ENCODE data around the gene SKIDA1. TPM values are rescaled to one million over a fixed set of nuclear protein-coding genes. Genes with fewer than 3 reads are reported as not detected.
A peak's percentile ranks its signal among the peaks of the same experiment; 100 is the strongest.

Gene SKIDA1
- total and polyA plus RNA-seq, 8 donors = under 0.01 to 2.7 (median 0.45) TPM; not detected in 1

GRCh38 chr10:21535494-21535965 lies 10.0 kb upstream of the SKIDA1 start:
- Histone ChIP-seq H3K4me1 (peaks cover 15 to 43% (median 30%) of the 10 kb centered on the region in 4 donors), H3K27me3 (no peaks in the 10 kb centered on the region), H3K9me3 (no peaks in the 10 kb centered on the region), H3K4me3 (peak overlapping the region; percentile 86 to 95 (median 88)), H3K27ac (peak overlapping the region; percentile 59 to 98 (median 79)), H3K36me3 (peaks cover 9 to 40% (median 37%) of the 10 kb centered on the region in 4 donors)
- WGBS, 5 donors = 34 to 47% (median 38%) methylated on average over 9 of the region's 9 CpGs
- TF ChIP-seq CTCF (IDR thresholded peaks at IDR 0.05) (no peak), POLR2AphosphoS5 (IDR thresholded peaks at IDR 0.05) (no peak), EP300 (IDR thresholded peaks at IDR 0.05) (no peak), POLR2A (IDR thresholded peaks at IDR 0.05) (no peak)
- intact Hi-C loops (cut with DNase I; ENCODE audit: low total_unique reads) = no loop called here
- DNase-seq = no peak

- intact Hi-C loops (cut with DNase I; ENCODE audit: low total_unique reads) = no loop called here
- peak; percentile 48 to 84 for DNase-seq
- 1 to 4% (median 2%) methylated on average over 11 to 96 of the region's 96 CpGs for WGBS, 5 donors
- H3K4me1 ChIP-seq = peaks cover 15 to 44% (median 30%) of the 10 kb centered on the region in 4 donors
- H3K36me3 ChIP-seq = peaks cover 7 to 33% (median 30%) of the 10 kb centered on the region in 4 donors
- H3K4me3 ChIP-seq = peak overlapping the region; percentile 86 to 95 (median 88)
- TF ChIP-seq POLR2A (IDR thresholded peaks at IDR 0.05) = no peak
- no peak for TF ChIP-seq EP300 (IDR thresholded peaks at IDR 0.05)
- no peak for TF ChIP-seq CTCF (IDR thresholded peaks at IDR 0.05)
- no peak for TF ChIP-seq POLR2AphosphoS5 (IDR thresholded peaks at IDR 0.05)
- no peaks in the 10 kb centered on the region for H3K9me3 ChIP-seq
- peak overlapping the region; percentile 94 to 100 (median 98) for H3K27ac ChIP-seq
- no peaks in the 10 kb centered on the region for H3K27me3 ChIP-seq
Measured at GRCh38 chr10:21534604-21535493, 9.4 kb upstream of the SKIDA1 start.

- peak overlapping the region; percentile 94 to 100 (median 98) for H3K27ac ChIP-seq
Measured at GRCh38 chr10:21534280-21534586, 8.8 kb upstream of the SKIDA1 start.

More at GRCh38 chr10:21534280-21534586, 8.8 kb upstream of the SKIDA1 start:
- H3K27me3 ChIP-seq = no peaks in the 10 kb centered on the region
- H3K4me3 ChIP-seq = peak overlapping the region; percentile 86 to 95 (median 88)
- H3K4me1 ChIP-seq = peaks cover 15 to 47% (median 30%) of the 10 kb centered on the region in 4 donors
- DNase-seq = no peak
- no peaks in the 10 kb centered on the region for H3K9me3 ChIP-seq
- WGBS, 5 donors = 0 to 1% (median 0%) methylated on average over 6 to 24 of the region's 26 CpGs
- intact Hi-C loops (cut with DNase I; ENCODE audit: low total_unique reads) = no loop called here
- peaks cover under 1 to 27% (median 24%) of the 10 kb centered on the region in 4 donors for H3K36me3 ChIP-seq
- TF ChIP-seq CTCF (IDR thresholded peaks at IDR 0.05) (no peak), EP300 (IDR thresholded peaks at IDR 0.05) (no peak), POLR2AphosphoS5 (IDR thresholded peaks at IDR 0.05) (no peak), POLR2A (IDR thresholded peaks at IDR 0.05) (no peak)

Measured in stomach (tissue), 9 donors.